ENCODE data around the gene PAXX.

- TF ChIP-seq POLR2A (IDR thresholded peaks at IDR 0.05): no peak
- TF ChIP-seq CTCF (IDR thresholded peaks at IDR 0.05): no peak
These were observed 31.3 kb upstream of the PAXX start for GRCh38 chr9:136960938-136961275.

Data from tibial nerve (tissue), 3 donors.